GM12874 (cell line): Measurements from ENCODE around the gene CDH6.

ENCODE experiments used
- TF ChIP-seq, protein P1 (sequence below): IDR thresholded peaks from 2 replicates; pipeline ENCODE4 v1.5.1; 2011; ENCODE audit warnings: low read depth, mild to moderate bottlenecking, control low read depth, low read length, moderate library complexity; ENCODE audit not compliant: insufficient read depth

Gene CDH6

DNA sequence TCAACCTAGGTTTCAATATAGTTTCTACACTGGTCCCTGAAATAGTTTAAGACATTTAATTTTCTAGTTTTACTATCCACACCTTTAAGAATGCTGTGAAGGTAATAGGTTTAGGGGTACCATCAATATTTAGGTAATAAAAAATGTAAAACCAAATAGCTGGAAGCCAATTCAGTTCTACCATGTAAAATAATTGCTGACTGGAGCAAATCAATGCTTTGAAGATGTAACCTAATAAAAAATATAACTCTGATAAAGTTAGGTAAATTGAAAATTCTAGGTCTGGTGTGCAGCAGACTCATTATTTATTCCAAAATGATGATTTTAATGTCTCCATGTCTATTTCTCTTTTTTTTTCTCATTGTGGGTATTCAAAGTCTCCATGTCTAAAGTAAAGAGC is 21.8 kb downstream of the CDH6 start:
- TF ChIP-seq, protein P1, sequence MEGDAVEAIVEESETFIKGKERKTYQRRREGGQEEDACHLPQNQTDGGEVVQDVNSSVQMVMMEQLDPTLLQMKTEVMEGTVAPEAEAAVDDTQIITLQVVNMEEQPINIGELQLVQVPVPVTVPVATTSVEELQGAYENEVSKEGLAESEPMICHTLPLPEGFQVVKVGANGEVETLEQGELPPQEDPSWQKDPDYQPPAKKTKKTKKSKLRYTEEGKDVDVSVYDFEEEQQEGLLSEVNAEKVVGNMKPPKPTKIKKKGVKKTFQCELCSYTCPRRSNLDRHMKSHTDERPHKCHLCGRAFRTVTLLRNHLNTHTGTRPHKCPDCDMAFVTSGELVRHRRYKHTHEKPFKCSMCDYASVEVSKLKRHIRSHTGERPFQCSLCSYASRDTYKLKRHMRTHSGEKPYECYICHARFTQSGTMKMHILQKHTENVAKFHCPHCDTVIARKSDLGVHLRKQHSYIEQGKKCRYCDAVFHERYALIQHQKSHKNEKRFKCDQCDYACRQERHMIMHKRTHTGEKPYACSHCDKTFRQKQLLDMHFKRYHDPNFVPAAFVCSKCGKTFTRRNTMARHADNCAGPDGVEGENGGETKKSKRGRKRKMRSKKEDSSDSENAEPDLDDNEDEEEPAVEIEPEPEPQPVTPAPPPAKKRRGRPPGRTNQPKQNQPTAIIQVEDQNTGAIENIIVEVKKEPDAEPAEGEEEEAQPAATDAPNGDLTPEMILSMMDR, result no peak

DNA sequence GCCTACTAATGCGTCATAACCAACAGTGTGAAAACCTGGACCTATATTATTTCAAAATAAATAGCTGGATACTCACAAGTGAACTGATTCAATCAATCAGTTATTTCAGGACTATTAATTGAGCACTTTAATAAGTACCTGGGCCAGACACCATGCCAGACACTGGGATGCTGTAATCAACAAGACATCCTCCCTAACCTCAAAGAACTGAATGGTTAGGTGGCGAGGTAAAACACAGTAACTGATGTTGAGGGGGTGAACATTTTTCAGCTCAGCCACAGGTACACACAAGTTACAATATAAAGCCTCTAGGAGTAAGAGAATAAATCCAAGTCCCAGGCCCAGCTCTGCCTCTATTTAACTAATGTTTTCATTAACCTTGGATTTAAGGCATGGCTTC is 24.0 kb downstream of the CDH6 start:
- TF ChIP-seq, protein P1, result no peak

DNA sequence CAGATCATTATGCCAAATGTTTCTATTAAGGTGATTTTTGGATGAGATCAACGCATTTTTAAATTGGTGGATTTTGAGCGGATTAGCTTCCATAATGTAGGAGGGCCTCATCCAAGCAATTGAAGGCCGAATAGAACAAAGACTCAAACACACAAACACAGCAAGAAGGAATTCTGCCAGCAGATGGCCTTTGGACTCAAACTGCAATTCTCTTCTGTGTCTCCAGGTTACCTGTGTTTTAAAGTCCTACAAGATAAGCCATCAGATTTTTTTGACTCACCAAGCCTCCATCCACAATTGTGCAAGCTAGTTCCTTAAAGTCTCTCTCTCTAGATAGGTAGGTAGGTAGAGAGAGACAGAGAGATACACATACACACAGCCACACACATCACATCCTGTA is 25.5 kb downstream of the CDH6 start:
- TF ChIP-seq, protein P1, result no peak

DNA sequence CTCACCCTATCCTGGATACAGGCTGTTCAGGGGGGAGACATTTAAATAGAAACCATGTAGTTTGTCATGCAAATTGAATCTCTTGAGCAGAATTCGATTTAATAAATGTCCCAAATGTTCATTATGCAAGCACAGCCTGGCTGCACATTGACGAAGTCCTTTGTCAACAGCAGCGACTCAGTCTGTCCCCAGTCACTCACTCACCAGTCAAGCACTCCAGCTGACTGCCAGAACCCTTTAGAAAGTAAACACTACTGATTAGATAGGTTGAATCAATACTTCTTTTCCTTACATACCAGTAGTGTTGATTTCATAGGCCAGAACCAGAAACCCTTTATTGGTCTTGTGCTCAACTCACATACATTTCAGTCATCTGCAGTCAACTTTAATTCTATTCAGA is 27.5 kb downstream of the CDH6 start:
- TF ChIP-seq, protein P1, result no peak

DNA sequence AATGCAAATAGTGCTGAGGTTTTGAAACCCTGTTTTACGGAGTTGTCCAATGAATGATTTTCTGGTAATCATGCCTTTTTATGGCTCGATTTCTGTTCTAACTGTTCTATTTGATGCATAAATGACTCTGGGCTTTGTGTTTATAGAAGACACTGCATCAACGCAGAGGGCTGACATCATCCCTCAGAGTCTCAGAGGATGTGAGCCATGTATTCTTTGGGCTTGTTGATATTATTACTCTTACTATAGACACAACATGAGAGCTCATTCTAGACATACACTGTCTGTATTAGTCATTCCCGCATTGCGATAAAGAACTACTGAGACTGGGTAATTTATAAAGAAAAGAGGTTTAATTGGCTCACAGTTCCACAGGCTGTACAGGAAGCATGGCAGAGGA is 31.6 kb downstream of the CDH6 start:
- TF ChIP-seq, protein P1, result no peak

DNA sequence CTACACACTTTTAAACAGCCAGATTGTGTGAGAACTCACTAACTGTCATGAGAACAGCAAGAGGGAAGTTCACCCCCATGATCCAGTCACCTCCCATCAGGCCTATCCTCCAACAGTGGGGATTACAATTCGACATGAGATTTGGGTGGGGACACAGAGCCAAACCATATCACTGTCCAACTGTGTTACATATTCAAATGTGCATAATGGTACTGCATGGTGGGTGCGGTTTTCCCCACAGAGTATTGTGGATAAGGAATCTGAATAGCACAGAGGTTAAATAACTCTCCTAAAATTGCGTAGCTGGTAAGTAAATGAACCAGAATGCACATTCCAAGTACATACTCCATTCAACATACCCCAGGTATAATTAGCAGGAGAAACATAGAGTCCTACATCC is 32.1 kb downstream of the CDH6 start:
- TF ChIP-seq, protein P1, result no peak

DNA sequence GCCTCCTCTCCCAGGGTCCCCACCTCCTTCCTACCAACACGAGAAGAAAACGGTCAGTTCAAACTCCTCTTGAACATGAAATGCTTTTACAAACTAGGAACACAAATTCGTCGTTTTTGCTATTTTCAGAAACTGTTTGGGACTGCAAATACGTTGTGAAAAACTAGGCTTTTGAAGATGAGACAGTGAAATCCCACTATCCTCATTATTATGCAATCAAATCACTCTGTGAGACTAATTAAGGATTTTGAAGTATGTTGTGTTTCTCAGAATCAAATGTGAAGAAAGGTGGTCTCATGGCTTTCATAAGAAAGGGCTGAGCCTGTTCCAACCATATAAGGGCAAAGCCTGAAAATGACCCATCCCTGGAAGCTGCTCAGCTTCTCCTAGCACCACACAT is 33.2 kb downstream of the CDH6 start:
- TF ChIP-seq, protein P1, result no peak

DNA sequence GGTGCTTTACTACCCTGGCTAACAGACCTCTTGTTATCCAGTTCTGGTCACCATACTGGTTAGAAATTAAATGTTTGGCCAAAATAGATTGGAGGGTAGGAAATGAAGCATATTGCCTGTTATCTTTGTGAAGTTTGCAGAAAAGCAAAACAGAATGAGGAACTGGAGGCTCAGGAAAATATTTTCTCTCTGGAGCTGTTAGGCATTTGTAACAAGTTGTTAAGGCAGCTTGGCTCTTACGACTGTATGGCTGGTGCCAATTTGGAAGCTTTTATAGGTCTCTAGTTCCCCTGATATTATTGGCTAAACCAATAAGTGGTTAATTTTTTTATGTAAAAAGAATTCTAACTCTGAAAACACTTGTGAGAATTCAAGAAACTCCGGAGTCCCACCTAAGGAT is 35.8 kb downstream of the CDH6 start:
- TF ChIP-seq, protein P1, result no peak
